Upper lobe of left lung (tissue), 4 donors: ENCODE data around the gene PRR3.

ENCODE experiments used
- CTCF ChIP-seq, 6 experiments: fragments of 450-650 bp in 4 of 6; fragments of 200-600 bp in 2 of 6; sonication (generic) in 2 of 6; IDR thresholded peaks; one replicate each; pipeline ENCODE4 v1.5.1; 2016 to 2019; ENCODE audit warnings: antibody characterized with exemption in 6 of 6
- POLR2A ChIP-seq, 4 donors: fragments of 450-650 bp; IDR thresholded peaks; one replicate each; pipeline ENCODE4 v1.5.1; 2016 to 2017; ENCODE audit warnings: antibody characterized with exemption in 4 of 4, mild to moderate bottlenecking in 2 of 4
- POLR2AphosphoS5 ChIP-seq, 2 donors: sonication (generic); formaldehyde crosslinking; IDR thresholded peaks; one replicate each; pipeline ENCODE4 v1.5.1; 2017; ENCODE audit warnings: antibody characterized with exemption in 2 of 2

DNA sequence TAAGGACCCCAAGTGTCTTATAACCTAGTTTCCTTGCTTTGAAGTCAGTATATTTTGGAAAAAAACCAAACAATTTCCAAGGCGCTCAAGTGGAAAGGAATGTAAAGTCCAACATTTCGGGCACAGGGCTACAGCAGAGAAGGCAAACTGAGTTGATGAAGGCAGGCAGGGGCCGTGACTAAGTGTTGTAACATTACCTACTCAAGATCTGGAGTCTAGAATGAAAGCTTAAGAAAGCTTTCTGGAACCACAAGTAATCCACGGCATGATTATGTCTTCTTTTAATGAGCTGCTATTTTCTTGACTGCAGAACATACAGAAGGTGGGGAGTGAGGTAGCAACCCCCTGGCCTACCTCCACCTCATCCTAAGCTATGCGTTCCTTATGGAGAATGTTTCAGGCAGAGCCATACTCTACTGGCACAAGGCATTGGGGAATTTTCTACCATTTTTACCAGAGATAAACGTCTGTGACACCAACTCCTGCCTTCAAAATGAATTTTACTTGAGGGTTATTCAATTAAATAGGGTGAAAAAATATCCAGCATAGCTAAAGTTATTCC is 55.7 kb downstream of the PRR3 start:
- TF ChIP-seq CTCF (IDR thresholded peaks at IDR 0.05): no peak
- no peak for TF ChIP-seq POLR2A (IDR thresholded peaks at IDR 0.05)
- no peak for TF ChIP-seq POLR2AphosphoS5 (IDR thresholded peaks at IDR 0.05)
